Motor neuron (in vitro differentiated cells): ENCODE results near the gene PCSK7. TPM values are rescaled to one million over a fixed set of nuclear protein-coding genes. Genes with fewer than 3 reads are reported as not detected.
"Not testable (repeated sequence)": the region's sequence is repeated elsewhere in the genome, so short reads cannot be mapped to it uniquely, and the experiment has no call there.

Experiments used
- ATAC-seq, 8 experiments: fragments of 200-7000 bp; cut with Tn5 transposase; replicated peaks in 6 of 8; 2 replicates each; pipeline ENCODE4 v1.8.0; 2021; ENCODE audit warnings: mild to moderate bottlenecking in 8 of 8, moderate library complexity in 8 of 8
- H3K27ac ChIP-seq, 2 donors: fragments of 250-450 bp; sonication (Bioruptor Pico); 2 replicates each; pipeline ENCODE4 v1.9.0; 2021; ENCODE audit warnings: antibody characterized with exemption in 2 of 2, mild to moderate bottlenecking in 2 of 2, moderate library complexity in 1 of 2
- H3K4me1 ChIP-seq, 2 donors: fragments of 250-450 bp; sonication (Bioruptor Pico); replicated peaks in 1 of 2; 2 replicates each; pipeline ENCODE4 v1.6.1; 2021; ENCODE audit warnings: antibody characterized with exemption in 2 of 2, mild to moderate bottlenecking in 2 of 2, moderate library complexity in 1 of 2
- H3K4me3 ChIP-seq, 5 donors: fragments of 250-450 bp; sonication (Bioruptor Pico); 2 replicates each; pipeline ENCODE4 v1.9.0; 2021; ENCODE audit warnings: antibody characterized with exemption in 5 of 5, mild to moderate bottlenecking in 5 of 5, moderate library complexity in 4 of 5
- WGBS, 10 experiments: fragments of 450-650 bp; shearing (Covaris generic); methylation state at CpG; one replicate each; pipeline ENCODE4 v1.0.0; 2022; 5-methylcytosine and 5-hydroxymethylcytosine counted together
- in situ Hi-C, 9 experiments: fragments of 400-800 bp; cut with MboI; loops; one replicate each; pipeline ENCODE4 v1.15.0; 2021; ENCODE audit warnings: low sequenced_read_pairs in 9 of 9, low pct_unique_long_range_greater_than_20kb in 2 of 9; ENCODE audit not compliant: unreplicated experiment in 9 of 9
- total RNA-seq, 8 experiments: library from RNA; unstranded; fragments of 300-600 nt; gene quantifications; 2 replicates each; pipeline versions ENCODE4 v1.2.3 to v1.2.4, GENCODE V29; 2022

The PCSK7 gene
- total RNA-seq, 8 experiments from 2014 or later, result 14.2 to 54.1 (median 21.1) TPM

GRCh38 chr11:117186431-117186761, 45.5 kb downstream of the PCSK7 start:
- WGBS, 10 experiments, result no CpG with 5 or more reads among the region's 4 CpGs

GRCh38 chr11:117185736-117186430, 46.0 kb downstream of the PCSK7 start:
- H3K4me1 ChIP-seq, result no peaks in the 10 kb centered on the region
- no peak overlapping the region for H3K4me3 ChIP-seq
- no peak for ATAC-seq
- WGBS, 10 experiments, result 80 to 100% (median 91%) methylated on average over 1 to 4 of the region's 5 CpGs; no CpG with 5 or more reads in 4 of the 10 experiments
- H3K27ac ChIP-seq, result no peak overlapping the region
- in situ Hi-C loops, result no loop called here

More at GRCh38 chr11:117186431-117186761, 45.5 kb downstream of the PCSK7 start:
- Histone ChIP-seq H3K27ac (no peak overlapping the region), H3K4me3 (no peak overlapping the region), H3K4me1 (no peaks in the 10 kb centered on the region)
- no peak for ATAC-seq
- in situ Hi-C loops, result no loop called here

DNA sequence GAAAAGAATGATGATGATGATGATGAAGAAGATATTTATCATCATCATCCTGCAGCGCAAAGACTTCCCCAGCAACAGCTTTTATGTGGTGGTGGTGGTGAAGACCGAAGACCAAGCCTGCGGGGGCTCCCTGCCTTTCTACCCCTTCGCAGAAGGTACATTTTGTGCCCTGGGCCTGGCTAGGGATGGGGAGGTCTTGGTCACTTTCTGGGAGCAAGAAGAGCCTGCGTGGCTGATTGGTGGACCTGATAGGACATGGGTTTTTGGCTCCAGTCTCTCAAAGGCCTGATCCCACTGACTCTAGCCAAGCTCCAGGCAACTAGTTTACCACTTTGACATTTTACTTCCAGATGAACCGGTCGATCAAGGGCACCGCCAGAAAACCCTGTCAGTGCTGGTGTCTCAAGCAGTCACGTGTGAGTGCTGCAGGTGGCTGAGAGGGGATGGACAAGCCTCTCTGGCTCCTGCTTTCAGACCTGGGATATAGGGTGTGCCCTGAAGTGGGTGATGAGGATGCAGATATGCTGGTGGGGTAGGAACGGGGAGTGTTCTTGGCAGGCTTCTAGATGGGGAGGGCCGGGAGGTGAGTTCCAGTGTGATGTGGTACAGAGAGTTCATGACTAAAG, 48.0 kb downstream of the PCSK7 start:
- H3K27ac ChIP-seq, result no peak overlapping the region
- WGBS, 10 experiments, result 60 to 100% (median 91%) methylated on average over 1 to 5 of the region's 11 CpGs; no CpG with 5 or more reads in 2 of the 10 experiments
- peaks cover 7 to 8% of the 10 kb centered on the region in 2 donors for H3K4me1 ChIP-seq
- ATAC-seq, result peak in 1 of 8 experiments; percentile 11
- in situ Hi-C loops, result no loop called here
- no peak overlapping the region for H3K4me3 ChIP-seq

- H3K4me1 ChIP-seq, H3K27ac ChIP-seq, in situ Hi-C loops, ATAC-seq, H3K4me3 ChIP-seq: not testable (repeated sequence)
- 80 to 96% (median 90%) methylated on average over 1 to 9 of the region's 13 CpGs; no CpG with 5 or more reads in 2 of the 10 experiments for WGBS, 10 experiments
These were observed 48.7 kb downstream of the PCSK7 start for GRCh38 chr11:117183178-117183577.

GRCh38 chr11:117182551-117182935, 49.3 kb downstream of the PCSK7 start:
- ATAC-seq, result no peak
- 74 to 100% (median 97%) methylated on average over 1 to 9 of the region's 10 CpGs; no CpG with 5 or more reads in 3 of the 10 experiments for WGBS, 10 experiments
- H3K4me3 ChIP-seq, result no peak overlapping the region
- in situ Hi-C loops, result no loop called here
- H3K4me1 ChIP-seq, result peaks cover 7 to 8% of the 10 kb centered on the region in 2 donors
- H3K27ac ChIP-seq, result no peak overlapping the region

DNA sequence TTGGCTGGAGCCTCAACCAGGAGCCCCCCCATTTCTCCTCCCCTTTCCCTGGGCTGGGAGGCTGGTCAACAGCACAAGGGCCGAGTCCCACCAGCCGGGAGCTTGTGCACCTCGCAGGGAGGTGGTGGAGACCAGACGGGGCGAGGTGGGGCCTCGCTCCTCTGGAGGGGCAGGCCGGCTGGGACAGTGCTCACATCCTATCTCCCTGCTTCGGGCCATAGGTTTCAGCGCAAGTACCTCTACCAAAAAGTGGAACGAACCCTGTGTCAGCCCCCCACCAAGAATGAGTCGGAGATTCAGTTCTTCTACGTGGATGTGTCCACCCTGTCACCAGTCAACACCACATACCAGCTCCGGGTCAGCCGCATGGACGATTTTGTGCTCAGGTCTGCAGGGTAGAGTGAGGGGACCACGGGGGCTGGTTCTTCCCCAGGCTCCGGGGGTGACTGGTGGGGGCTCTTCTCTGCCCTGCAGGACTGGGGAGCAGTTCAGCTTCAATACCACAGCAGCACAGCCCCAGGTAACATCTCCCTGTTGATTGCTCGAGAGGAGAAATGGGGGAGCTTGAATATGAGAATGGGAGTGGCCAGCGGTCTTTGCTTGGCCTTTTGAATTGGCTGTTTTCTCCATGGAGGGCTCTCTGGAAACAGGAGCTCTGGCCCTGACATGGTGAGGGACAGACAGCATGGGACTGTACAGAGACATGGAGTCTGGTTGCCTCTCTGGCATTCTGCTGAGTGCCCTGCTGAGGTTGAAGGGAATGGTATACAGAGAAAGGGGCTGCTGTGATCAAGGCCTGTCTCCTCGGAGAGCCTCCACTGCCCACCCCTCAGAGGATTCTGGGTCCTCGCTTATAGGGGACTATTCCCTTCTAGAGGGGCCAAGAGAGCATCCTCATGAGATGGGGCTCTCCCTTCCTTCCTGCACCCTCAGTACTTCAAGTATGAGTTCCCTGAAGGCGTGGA, 50.0 kb downstream of the PCSK7 start:
- in situ Hi-C loops, result no loop called here
- H3K4me3 ChIP-seq, result no peak overlapping the region
- ATAC-seq, result no peak
- H3K27ac ChIP-seq, result no peak overlapping the region
- 68 to 100% (median 89%) methylated on average over 1 to 5 of the region's 22 CpGs; no CpG with 5 or more reads in 3 of the 10 experiments for WGBS, 10 experiments
- peaks cover 7 to 8% of the 10 kb centered on the region in 2 donors for H3K4me1 ChIP-seq

DNA sequence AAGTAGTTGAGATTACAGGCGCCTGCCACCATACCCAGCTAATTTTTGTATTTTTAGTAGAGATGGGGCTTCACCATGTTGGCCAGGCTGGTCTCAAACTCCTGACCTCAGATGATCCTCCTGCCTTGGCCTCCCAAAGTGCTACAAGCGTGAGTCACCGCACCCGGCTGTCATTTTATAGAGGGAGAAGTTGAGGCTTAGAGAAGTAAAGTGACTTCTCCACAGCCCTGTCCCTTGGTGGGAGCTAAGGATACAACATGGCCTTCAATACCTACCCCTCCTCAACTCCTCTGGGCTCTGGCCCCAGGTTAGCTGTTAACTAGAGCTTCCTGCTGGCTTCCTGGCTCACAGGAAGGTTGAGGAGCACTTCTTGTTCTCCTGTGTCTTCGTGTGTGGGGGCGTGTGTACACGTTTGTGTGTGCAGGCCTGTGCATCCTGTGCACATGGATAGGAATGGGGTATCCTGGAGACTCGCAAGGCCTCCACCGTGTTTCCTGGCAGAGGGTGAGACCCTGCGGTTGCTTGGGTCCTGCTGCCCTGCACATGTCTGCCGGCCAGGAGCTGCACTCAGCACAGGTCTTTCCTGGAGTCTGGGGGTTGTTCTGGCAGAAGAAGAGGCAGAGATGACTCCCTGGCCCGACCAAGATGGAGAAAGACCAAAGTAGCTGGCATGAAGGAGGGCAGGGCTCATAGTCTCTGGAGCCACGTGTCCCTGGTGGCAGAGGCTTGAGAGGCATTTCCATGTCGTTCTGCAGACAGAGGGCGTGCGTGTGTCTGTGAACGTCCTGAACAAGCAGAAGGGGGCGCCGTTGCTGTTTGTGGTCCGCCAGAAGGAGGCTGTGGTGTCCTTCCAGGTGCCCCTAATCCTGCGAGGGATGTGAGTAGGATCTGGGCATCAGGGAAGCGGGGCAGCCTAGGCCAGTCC, 51.0 kb downstream of the PCSK7 start:
- ATAC-seq, result peak in 3 of 8 experiments; percentile 8 to 42 (median 10)
- Histone ChIP-seq H3K4me1 (peaks cover 7 to 8% of the 10 kb centered on the region in 2 donors), H3K27ac (no peak overlapping the region), H3K4me3 (no peak overlapping the region)
- in situ Hi-C loops, result no loop called here
- WGBS, 10 experiments, result 25 to 100% (median 57%) methylated on average over 3 to 14 of the region's 22 CpGs; no CpG with 5 or more reads in 2 of the 10 experiments

DNA sequence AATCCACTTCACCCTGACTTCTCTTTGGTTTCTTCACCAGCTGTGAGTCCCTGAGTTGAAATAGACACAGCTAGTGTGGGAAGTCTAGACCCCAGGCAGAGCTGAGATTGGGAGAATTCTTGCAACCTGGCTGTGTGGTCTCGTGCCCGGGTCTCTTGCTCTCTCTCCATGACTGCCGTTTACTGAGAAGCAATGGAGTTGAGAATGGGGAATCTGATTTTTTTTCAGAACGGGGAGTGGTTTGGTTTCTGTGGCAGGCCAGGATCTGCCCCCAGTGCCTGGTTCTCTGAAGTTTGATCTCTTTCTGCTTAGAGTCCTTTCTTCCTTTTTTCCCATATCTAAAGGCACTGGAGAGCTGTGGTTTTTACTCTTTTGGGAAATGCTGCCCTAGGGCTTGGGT, 51.9 kb downstream of the PCSK7 start:
- H3K4me1 ChIP-seq, result peaks cover 7 to 8% of the 10 kb centered on the region in 2 donors
- in situ Hi-C loops, result no loop called here
- 0 to 50% (median 27%) methylated on average over 1 to 4 of the region's 4 CpGs; no CpG with 5 or more reads in 3 of the 10 experiments for WGBS, 10 experiments
- peak overlapping the region in 4 of 5 donors; percentile 57 to 98 (median 74) for H3K4me3 ChIP-seq
- no peak overlapping the region for H3K27ac ChIP-seq
- ATAC-seq, result peak in 1 of 8 experiments; percentile 2

GRCh38 chr11:117179048-117179999, 52.5 kb downstream of the PCSK7 start:
- in situ Hi-C loops, result no loop called here

GRCh38 chr11:117178210-117179034, 53.5 kb downstream of the PCSK7 start, which contains the start of gene SIDT2:
Gene SIDT2, plus strand, starts transcription at chr11:117178743. Its CDS starts 521 bp downstream, at chr11:117179264.
- in situ Hi-C loops, result no loop called here
- H3K27ac ChIP-seq, result peak within 1 kb of the TSS; percentile 58 to 65
- peaks cover 7 to 8% of the 10 kb centered on the region in 2 donors for H3K4me1 ChIP-seq
- H3K4me3 ChIP-seq, result peak within 1 kb of the TSS; percentile 57 to 98 (median 71)
- 0 to 10% (median 0%) methylated on average over 1 to 28 of the region's 51 CpGs; no CpG with 5 or more reads in 4 of the 10 experiments for WGBS, 10 experiments
- peak; percentile 83 to 97 (median 96) for ATAC-seq

More at GRCh38 chr11:117179048-117179999, 52.5 kb downstream of the PCSK7 start:
- ATAC-seq, result peak in 7 of 8 experiments; percentile 35 to 58 (median 50)
- H3K4me1 ChIP-seq, result peaks cover 7 to 8% of the 10 kb centered on the region in 2 donors
- H3K27ac ChIP-seq, result peak overlapping the region; percentile 58 to 65
- peak overlapping the region; percentile 57 to 98 (median 71) for H3K4me3 ChIP-seq
- 0 to 9% (median 2%) methylated on average over 1 to 8 of the region's 39 CpGs; no CpG with 5 or more reads in 6 of the 10 experiments for WGBS, 10 experiments
